GM12864 (cell line): ENCODE data around the gene EMC1.

Experiments
- DNase-seq: peaks from one replicate; pipeline ENCODE4 v3.0.0-alpha.2; 2011; ENCODE audit warnings: low read depth
- H3K4me3 ChIP-seq: 2 replicates; pipeline ENCODE4 v1.5.1; 2011; ENCODE audit warnings: mild to moderate bottlenecking, low read depth, low read length, control low read depth
- TF ChIP-seq, protein P1 (sequence below): IDR thresholded peaks from 2 replicates; pipeline ENCODE4 v1.5.1; 2011; ENCODE audit warnings: low read depth, mild to moderate bottlenecking, moderate library complexity, low read length, control low read depth, inconsistent platforms; ENCODE audit errors: missing control alignments

Gene EMC1

DNA sequence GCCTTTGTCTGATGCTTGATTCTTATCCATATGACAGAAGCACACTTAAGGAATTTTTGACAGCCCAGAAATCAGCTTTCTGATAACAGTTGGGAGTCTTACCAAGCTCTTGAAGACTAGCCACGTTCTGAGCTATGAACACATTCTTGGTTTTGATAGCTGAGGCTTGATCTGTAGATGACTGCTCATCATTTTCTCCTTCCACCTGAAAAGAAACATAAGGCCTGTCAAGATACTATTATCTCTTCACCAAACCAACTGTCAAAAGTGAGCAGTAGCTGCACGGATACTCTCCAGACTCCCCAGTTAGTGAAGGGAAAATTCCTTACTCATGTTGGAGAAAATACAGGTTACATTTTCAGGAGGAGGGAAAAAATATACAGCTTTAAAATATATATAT, 53.5 kb downstream of the EMC1 start:
- DNase-seq: no peak
- no peak overlapping the region for H3K4me3 ChIP-seq
- TF ChIP-seq, protein P1, sequence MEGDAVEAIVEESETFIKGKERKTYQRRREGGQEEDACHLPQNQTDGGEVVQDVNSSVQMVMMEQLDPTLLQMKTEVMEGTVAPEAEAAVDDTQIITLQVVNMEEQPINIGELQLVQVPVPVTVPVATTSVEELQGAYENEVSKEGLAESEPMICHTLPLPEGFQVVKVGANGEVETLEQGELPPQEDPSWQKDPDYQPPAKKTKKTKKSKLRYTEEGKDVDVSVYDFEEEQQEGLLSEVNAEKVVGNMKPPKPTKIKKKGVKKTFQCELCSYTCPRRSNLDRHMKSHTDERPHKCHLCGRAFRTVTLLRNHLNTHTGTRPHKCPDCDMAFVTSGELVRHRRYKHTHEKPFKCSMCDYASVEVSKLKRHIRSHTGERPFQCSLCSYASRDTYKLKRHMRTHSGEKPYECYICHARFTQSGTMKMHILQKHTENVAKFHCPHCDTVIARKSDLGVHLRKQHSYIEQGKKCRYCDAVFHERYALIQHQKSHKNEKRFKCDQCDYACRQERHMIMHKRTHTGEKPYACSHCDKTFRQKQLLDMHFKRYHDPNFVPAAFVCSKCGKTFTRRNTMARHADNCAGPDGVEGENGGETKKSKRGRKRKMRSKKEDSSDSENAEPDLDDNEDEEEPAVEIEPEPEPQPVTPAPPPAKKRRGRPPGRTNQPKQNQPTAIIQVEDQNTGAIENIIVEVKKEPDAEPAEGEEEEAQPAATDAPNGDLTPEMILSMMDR: no peak

GRCh38 chr1:19196331-19196730, 55.0 kb downstream of the EMC1 start:
- no peak overlapping the region for H3K4me3 ChIP-seq
- TF ChIP-seq, protein P1: no peak
- no peak for DNase-seq

- DNase-seq: no peak
- H3K4me3 ChIP-seq: no peak overlapping the region
- TF ChIP-seq, protein P1: no peak
Observed at GRCh38 chr1:19193004-19193403, 58.3 kb downstream of the EMC1 start.

DNA sequence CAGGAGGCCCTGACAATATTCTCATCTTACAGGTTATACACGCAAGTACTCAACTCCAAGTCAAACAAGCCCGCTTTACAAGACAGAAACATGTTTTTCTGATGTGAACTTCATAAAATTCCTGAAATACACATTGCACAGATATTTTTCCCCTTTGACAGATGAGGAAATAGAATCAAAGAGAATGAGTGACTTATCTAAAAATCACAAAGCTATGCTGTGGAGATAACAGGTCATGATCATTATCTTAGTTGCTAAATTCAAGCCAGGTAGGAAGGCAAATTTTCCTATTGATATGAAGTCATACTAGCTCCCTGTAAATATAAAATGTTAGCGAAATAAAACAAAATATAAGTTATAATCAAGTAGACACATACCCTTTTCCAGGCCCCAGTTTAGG, 59.5 kb downstream of the EMC1 start:
- H3K4me3 ChIP-seq: no peak overlapping the region
- DNase-seq: no peak
- TF ChIP-seq, protein P1: no peak

- TF ChIP-seq, protein P1: no peak
- no peak for DNase-seq
- no peak overlapping the region for H3K4me3 ChIP-seq
Observed at GRCh38 chr1:19190468-19190867, 60.9 kb downstream of the EMC1 start.

DNA sequence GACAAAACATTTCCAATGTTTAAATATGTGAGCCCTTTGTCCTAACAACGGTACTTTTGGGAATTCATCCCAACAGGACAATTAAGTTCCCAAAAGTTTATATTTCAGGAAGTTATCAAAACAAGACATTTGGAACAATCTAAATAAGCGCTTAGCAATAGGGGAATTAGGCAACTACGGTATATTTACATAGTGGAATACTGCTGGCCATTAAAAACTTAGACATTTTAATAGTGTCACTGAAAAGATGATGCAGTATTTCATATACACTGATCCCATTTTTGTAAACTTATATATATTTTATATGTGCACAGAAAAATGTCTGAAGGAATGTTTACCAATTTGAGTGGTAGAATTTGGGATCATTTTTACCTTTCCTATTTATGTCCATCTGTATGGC, 62.1 kb downstream of the EMC1 start:
- TF ChIP-seq, protein P1: no peak
- no peak for DNase-seq
- no peak overlapping the region for H3K4me3 ChIP-seq

DNA sequence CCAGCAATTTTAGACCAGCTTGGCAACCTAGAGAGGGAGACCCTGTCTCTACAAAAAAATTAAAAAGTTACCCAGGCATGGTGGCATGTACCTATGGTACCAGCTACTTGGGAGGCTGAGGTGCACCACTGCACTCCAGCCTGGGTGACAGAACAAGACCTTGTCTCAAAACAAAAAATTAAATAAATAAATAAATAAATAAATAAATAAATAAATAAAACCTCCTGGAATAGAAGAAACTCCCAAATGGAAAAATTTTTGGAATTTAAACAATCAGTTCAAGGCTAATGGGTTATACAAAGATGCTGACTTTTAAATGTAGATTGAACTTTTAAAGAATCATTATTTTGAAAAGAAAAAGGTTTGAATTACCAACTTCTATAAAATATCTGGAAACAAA, 63.5 kb downstream of the EMC1 start:
- no peak for DNase-seq

More for the DNA sequence above, 63.5 kb downstream of the EMC1 start:
- H3K4me3 ChIP-seq: no peak overlapping the region
- TF ChIP-seq, protein P1: no peak
